ENCODE measurements around the gene FABP6. TPM values are rescaled to one million over a fixed set of nuclear protein-coding genes. Genes with fewer than 3 reads are reported as not detected.

Gene FABP6
- not detected in 2 replicates for total RNA-seq

DNA sequence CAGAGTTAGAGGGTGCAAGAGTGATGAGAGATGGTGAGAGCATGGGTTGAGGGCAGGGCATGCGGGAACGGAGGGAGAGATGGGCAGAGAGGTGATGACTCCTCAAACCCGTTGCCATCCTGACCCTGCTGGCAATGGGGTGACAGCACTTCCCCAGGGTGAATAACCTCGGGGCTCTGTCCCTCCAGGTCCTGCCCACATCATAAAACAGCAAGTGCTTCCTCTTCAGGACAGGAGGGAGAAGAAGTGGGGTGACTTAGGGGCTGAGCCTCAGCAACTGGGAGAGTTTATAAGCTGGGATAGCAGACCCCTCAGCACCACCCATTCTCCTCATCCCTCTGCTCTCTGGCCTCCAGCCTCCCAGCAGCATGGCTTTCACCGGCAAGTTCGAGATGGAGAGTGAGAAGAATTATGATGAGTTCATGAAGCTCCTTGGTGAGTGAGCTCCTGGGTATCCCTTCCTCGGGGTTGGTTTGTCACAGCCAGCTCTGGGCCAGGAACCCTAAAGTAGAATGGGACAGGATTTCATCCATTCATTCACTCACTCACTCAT is at the start of gene FABP6:
FABP6 (plus strand) TSS at position 317 of the 553 bp plus-strand sequence; CDS start at position 369, 52 bp downstream.

Other genes with a start within 250 kb of the FABP6 start
- gene TTC1, start 220.4 kb upstream of the FABP6 start, total RNA-seq = 25.9 and 26.9 TPM in 2 replicates
- gene PWWP2A, start 110.1 kb upstream of the FABP6 start, total RNA-seq = 14.7 and 20.0 TPM in 2 replicates
- under 0.01 TPM in 1 of 2 replicates, not detected in the other for gene CCNJL, start 83.1 kb downstream of the FABP6 start, total RNA-seq
- gene C1QTNF2, start 141.1 kb downstream of the FABP6 start, total RNA-seq = 0.11 and 0.39 TPM in 2 replicates
- 2.4 and 3.9 TPM in 2 replicates for gene FAM200C, start 170.5 kb downstream of the FABP6 start, total RNA-seq
- gene SLU7, start 189.6 kb downstream of the FABP6 start, total RNA-seq = 38.1 and 64.0 TPM in 2 replicates
- gene PTTG1, start 192.3 kb downstream of the FABP6 start, total RNA-seq = 17.3 and 51.3 TPM in 2 replicates